ENCODE data around the gene TESK2.

Gene TESK2

GRCh38 chr1:45305231-45305630, 185.7 kb downstream of the TESK2 start:
- TF ChIP-seq CTCF (IDR thresholded peaks at IDR 0.05; ENCODE audit: borderline replicate concordance, extremely low read depth, low read length, poor library complexity, severe bottlenecking) (no peak), EZH2 (IDR thresholded peaks at IDR 0.05; ENCODE audit: borderline replicate concordance, low read depth, low read length, severe bottlenecking) (no peak)
- Histone ChIP-seq H3K4me2 (ENCODE audit: insufficient read depth, low read length) (peak overlapping the region; percentile 73; the same call in 1 of the 2 replicates), H3K27ac (ENCODE audit: low read length) (no peak overlapping the region), H3K36me3 (ENCODE audit: insufficient read depth, low read length) (no peaks in the 10 kb centered on the region), H4K20me1 (ENCODE audit: insufficient read depth, low read length) (no peaks in the 10 kb centered on the region), H2AFZ (ENCODE audit: low read depth, low read length) (peak overlapping the region; percentile 13; the same call in 1 of the 2 replicates), H3K4me1 (ENCODE audit: insufficient read depth, low read length) (peaks cover 23% of the 10 kb centered on the region), H3K79me2 (ENCODE audit: insufficient read depth, low read length) (peaks cover 8% of the 10 kb centered on the region), H3K4me3 (ENCODE audit: low read depth in 1 of 2, low read length in 2 of 2) (no peak overlapping the region), H3K9ac (ENCODE audit: low read depth, low read length) (no peak overlapping the region), H3K27me3 (ENCODE audit: insufficient read depth, low read length, poor library complexity) (no peaks in the 10 kb centered on the region), H3K9me3 (ENCODE audit: insufficient read depth, low read length, severe bottlenecking) (no peaks in the 10 kb centered on the region)
- ATAC-seq (ENCODE audit: insufficient read depth, low read depth): no peak
- DNase-seq: no peak

DNA sequence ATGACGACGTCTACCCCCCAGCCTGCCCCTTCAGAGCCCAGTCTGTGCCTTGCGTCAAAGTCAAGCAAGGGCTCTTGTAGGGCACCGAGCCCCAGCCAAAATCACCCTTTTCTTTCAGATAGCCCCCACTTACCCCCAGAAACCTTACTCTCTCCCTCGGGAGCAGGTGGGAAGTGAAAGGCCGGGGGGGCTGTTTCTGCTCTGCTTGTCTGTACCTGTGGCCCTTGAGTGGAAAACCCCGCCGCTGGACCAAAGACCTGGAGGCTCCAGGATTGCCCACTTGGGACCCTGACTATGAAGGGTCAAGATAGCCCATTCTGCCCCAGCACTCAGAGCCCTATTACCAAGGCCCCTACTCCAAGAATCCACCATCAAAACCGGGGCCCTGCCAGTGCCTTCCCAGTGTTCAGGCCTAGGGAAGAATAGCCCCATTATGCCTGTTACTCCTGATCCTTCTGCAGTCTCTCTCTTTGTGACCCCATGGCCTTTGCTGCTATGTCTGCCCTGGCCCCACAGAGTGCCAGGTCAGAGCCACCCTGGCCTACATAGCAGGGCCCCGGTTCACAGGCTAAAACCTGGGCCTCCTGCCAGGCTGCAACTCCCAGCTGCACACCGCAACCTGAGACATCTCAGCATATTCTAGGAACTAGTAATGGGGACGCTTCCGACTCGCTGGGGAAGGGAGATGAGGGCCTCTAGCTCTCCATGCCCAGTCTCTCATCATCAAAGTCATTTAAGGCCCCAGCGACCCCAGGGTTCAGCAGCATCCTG, 186.5 kb downstream of the TESK2 start:
- Histone ChIP-seq H3K27me3 (ENCODE audit: insufficient read depth, low read length, poor library complexity) (no peaks in the 10 kb centered on the region), H3K36me3 (ENCODE audit: insufficient read depth, low read length) (no peaks in the 10 kb centered on the region), H4K20me1 (ENCODE audit: insufficient read depth, low read length) (no peaks in the 10 kb centered on the region), H3K4me2 (ENCODE audit: insufficient read depth, low read length) (peak overlapping the region; percentile 73), H3K4me3 (ENCODE audit: low read depth in 1 of 2, low read length in 2 of 2) (peak overlapping the region; percentile 24 to 70), H3K9me3 (ENCODE audit: insufficient read depth, low read length, severe bottlenecking) (no peaks in the 10 kb centered on the region), H3K79me2 (ENCODE audit: insufficient read depth, low read length) (peaks cover 8% of the 10 kb centered on the region), H3K9ac (ENCODE audit: low read depth, low read length) (peak overlapping the region; percentile 82), H3K4me1 (ENCODE audit: insufficient read depth, low read length) (peaks cover 23% of the 10 kb centered on the region), H3K27ac (ENCODE audit: low read length) (peak overlapping the region; percentile 89), H2AFZ (ENCODE audit: low read depth, low read length) (peak overlapping the region; percentile 97)
- TF ChIP-seq CTCF (IDR thresholded peaks at IDR 0.05; ENCODE audit: borderline replicate concordance, extremely low read depth, low read length, poor library complexity, severe bottlenecking) (no peak), EZH2 (IDR thresholded peaks at IDR 0.05; ENCODE audit: borderline replicate concordance, low read depth, low read length, severe bottlenecking) (no peak)
- DNase-seq (peak; percentile 29), ATAC-seq (ENCODE audit: insufficient read depth, low read depth) (no peak)

GRCh38 chr1:45303520-45304310, 187.2 kb downstream of the TESK2 start:
- Histone ChIP-seq H4K20me1 (ENCODE audit: insufficient read depth, low read length) (no peaks in the 10 kb centered on the region), H3K4me2 (ENCODE audit: insufficient read depth, low read length) (peak overlapping the region; percentile 80), H2AFZ (ENCODE audit: low read depth, low read length) (peak overlapping the region; percentile 97), H3K9ac (ENCODE audit: low read depth, low read length) (peak overlapping the region; percentile 90), H3K9me3 (ENCODE audit: insufficient read depth, low read length, severe bottlenecking) (no peaks in the 10 kb centered on the region), H3K27ac (ENCODE audit: low read length) (peak overlapping the region; percentile 89), H3K4me1 (ENCODE audit: insufficient read depth, low read length) (peaks cover 23% of the 10 kb centered on the region), H3K27me3 (ENCODE audit: insufficient read depth, low read length, poor library complexity) (no peaks in the 10 kb centered on the region), H3K36me3 (ENCODE audit: insufficient read depth, low read length) (no peaks in the 10 kb centered on the region), H3K79me2 (ENCODE audit: insufficient read depth, low read length) (peaks cover 8% of the 10 kb centered on the region), H3K4me3 (ENCODE audit: low read depth in 1 of 2, low read length in 2 of 2) (peak overlapping the region; percentile 68 to 83)
- TF ChIP-seq EZH2 (IDR thresholded peaks at IDR 0.05; ENCODE audit: borderline replicate concordance, low read depth, low read length, severe bottlenecking) (no peak), CTCF (IDR thresholded peaks at IDR 0.05; ENCODE audit: borderline replicate concordance, extremely low read depth, low read length, poor library complexity, severe bottlenecking) (peak; percentile 82)
- ATAC-seq (ENCODE audit: insufficient read depth, low read depth) (peak; percentile 88), DNase-seq (peak; percentile 99)
